GM23338 (cell line): Measurements from ENCODE around the gene RELN.

ENCODE experiments used
- EZH2 ChIP-seq: fragments of 200-600 bp; sonication (generic); IDR thresholded peaks from one replicate; pipeline ENCODE4 v1.8.0; 2017; ENCODE audit warnings: antibody characterized with exemption, mild to moderate bottlenecking, low read depth; ENCODE audit not compliant: unreplicated experiment
- EZH2phosphoT487 ChIP-seq: fragments of 200-600 bp; sonication (generic); IDR thresholded peaks from one replicate; pipeline ENCODE4 v1.8.1; 2018; ENCODE audit warnings: antibody characterized with exemption; ENCODE audit not compliant: unreplicated experiment
- JUNB ChIP-seq: IDR thresholded peaks from one replicate; pipeline ENCODE4 v1.6.1; 2016; ENCODE audit warnings: antibody characterized with exemption; ENCODE audit not compliant: unreplicated experiment
- NANOG ChIP-seq: IDR thresholded peaks from 2 replicates; pipeline ENCODE4 v1.6.1; 2016; ENCODE audit warnings: antibody characterized with exemption, borderline replicate concordance
- POLR2AphosphoS5 ChIP-seq: IDR thresholded peaks from 2 replicates; pipeline ENCODE4 v1.6.1; 2016; ENCODE audit warnings: antibody characterized with exemption, low read depth
- TF ChIP-seq, protein P1 (sequence below), 2 experiments: fragments of 200-600 bp in 1 of 2; sonication (generic) in 1 of 2; conservative IDR thresholded peaks; 2 replicates each; pipeline versions ENCODE4 v1.5.1 to v1.6.1; 2016 to 2017; ENCODE audit warnings: antibody characterized with exemption in 2 of 2, low read depth in 2 of 2, mild to moderate bottlenecking in 2 of 2, moderate library complexity in 1 of 2
- TF ChIP-seq, protein P2 (sequence below): IDR thresholded peaks from one replicate; pipeline ENCODE4 v1.6.1; 2018; ENCODE audit warnings: antibody characterized with exemption; ENCODE audit not compliant: unreplicated experiment

DNA sequence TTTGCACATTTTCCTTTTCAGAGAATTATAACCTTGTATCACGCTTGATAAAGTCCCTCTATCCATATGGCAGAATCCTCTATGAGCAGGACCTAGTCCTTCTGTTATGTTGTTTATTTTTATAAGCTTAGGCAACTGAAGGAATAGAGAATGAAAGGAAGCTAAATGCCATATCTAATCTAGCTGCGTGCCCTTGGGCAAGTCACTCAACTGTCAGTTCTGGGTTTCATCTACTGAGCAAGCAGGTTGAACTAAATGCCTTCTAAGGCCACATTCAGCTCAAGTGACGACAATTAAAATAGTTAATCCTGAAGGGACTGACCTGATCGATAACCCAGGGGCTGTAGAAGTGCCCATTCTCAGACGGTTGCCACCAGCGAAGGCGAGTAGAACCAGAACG, 449.6 kb downstream of the RELN start:
- no peak for TF ChIP-seq EZH2
- TF ChIP-seq, protein P1, sequence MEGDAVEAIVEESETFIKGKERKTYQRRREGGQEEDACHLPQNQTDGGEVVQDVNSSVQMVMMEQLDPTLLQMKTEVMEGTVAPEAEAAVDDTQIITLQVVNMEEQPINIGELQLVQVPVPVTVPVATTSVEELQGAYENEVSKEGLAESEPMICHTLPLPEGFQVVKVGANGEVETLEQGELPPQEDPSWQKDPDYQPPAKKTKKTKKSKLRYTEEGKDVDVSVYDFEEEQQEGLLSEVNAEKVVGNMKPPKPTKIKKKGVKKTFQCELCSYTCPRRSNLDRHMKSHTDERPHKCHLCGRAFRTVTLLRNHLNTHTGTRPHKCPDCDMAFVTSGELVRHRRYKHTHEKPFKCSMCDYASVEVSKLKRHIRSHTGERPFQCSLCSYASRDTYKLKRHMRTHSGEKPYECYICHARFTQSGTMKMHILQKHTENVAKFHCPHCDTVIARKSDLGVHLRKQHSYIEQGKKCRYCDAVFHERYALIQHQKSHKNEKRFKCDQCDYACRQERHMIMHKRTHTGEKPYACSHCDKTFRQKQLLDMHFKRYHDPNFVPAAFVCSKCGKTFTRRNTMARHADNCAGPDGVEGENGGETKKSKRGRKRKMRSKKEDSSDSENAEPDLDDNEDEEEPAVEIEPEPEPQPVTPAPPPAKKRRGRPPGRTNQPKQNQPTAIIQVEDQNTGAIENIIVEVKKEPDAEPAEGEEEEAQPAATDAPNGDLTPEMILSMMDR (conservative IDR thresholded peaks at IDR 0.05; ENCODE audit: low read depth in 2 of 2) = no peak
- TF ChIP-seq, protein P2, sequence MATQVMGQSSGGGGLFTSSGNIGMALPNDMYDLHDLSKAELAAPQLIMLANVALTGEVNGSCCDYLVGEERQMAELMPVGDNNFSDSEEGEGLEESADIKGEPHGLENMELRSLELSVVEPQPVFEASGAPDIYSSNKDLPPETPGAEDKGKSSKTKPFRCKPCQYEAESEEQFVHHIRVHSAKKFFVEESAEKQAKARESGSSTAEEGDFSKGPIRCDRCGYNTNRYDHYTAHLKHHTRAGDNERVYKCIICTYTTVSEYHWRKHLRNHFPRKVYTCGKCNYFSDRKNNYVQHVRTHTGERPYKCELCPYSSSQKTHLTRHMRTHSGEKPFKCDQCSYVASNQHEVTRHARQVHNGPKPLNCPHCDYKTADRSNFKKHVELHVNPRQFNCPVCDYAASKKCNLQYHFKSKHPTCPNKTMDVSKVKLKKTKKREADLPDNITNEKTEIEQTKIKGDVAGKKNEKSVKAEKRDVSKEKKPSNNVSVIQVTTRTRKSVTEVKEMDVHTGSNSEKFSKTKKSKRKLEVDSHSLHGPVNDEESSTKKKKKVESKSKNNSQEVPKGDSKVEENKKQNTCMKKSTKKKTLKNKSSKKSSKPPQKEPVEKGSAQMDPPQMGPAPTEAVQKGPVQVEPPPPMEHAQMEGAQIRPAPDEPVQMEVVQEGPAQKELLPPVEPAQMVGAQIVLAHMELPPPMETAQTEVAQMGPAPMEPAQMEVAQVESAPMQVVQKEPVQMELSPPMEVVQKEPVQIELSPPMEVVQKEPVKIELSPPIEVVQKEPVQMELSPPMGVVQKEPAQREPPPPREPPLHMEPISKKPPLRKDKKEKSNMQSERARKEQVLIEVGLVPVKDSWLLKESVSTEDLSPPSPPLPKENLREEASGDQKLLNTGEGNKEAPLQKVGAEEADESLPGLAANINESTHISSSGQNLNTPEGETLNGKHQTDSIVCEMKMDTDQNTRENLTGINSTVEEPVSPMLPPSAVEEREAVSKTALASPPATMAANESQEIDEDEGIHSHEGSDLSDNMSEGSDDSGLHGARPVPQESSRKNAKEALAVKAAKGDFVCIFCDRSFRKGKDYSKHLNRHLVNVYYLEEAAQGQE = no peak
- no peak for TF ChIP-seq JUNB
- TF ChIP-seq POLR2AphosphoS5 = no peak
- no peak for TF ChIP-seq EZH2phosphoT487
- no peak for TF ChIP-seq NANOG
